HG03469 (cell line): ENCODE results near the gene GUCA1A.

ENCODE experiments used
- ATAC-seq: cut with Tn5 transposase; IDR thresholded peaks from one replicate; pipeline ENCODE4 v1.9.1; 2021; ENCODE audit warnings: mild to moderate bottlenecking, moderate library complexity, moderate number of reproducible peaks; ENCODE audit not compliant: unreplicated experiment

The GUCA1A gene

GRCh38 chr6:42173101-42173500 lies at the start of gene GUCA1A:
TSS of gene GUCA1A (plus strand) at chr6:42173364. CDS start at chr6:42173614, 250 bp downstream.
- no peak for ATAC-seq

DNA sequence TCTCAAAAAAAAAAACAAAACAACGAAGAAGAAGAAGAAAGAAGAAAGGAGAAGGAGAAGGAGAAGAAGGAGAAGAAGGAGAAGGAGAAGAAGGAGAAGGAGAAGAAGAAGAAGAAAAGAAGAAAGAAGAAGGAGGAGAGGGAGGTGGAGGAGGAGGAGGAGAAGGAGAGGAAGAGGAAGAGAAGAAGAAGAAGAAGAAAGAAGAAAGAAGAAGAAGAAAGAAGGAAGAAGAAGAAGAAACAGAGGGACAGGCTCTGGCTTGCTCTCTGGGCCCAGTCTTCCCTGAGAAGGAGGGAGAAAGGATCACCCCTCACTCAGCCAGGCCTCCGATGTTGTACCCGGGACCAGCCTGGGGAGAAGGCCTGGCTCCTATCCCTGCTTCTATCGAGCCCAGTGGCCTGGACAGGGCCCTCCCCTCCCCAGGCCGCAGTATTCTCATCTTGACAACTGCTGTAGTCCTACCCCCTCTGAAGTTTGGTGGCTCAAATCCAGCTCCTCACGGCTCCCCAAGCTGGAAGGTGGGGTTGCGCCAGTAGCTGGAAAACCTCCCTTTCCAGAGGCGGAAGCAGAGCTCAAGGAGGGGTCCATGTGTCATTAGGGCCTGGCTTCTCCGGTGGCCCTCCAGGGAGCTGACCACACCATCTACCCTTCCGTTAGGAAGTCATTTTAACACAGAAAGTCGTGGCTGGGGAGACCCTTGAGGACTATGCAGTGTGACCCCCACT lies 49.6 kb upstream of the GUCA1A start:
- ATAC-seq: no peak

DNA sequence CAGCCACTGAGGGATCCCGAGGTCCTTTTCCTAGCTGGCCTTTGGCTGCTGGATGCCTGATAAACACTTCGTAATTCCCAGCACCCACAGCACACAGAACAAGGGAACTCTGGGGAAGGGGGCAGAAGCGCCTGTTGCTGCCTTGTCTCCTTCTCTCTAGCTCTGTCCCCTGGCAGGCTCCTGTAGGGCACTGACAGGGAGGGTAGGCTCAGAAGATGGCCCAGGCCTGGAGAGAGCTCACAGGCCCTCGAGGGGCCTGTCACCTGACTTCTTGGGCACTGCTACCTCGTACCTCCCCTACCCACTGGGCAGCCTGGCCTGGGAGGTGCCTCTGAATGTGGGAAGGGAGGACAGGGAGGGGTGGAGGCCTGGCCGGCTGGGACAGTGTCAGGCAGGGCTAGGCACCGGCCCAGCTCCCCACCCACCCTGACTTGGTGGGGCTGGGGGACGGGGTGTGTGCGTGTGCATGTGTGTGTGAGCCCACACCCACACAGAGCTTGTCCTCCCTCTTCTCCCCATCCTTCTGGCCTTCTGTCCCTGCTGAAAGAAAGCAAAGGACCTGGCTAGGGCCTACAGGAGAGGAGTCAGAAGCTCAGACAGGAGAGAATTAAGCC lies 48.8 kb upstream of the GUCA1A start:
- ATAC-seq: no peak

- ATAC-seq: no peak
These were observed 47.9 kb upstream of the GUCA1A start for GRCh38 chr6:42125231-42125630.

DNA sequence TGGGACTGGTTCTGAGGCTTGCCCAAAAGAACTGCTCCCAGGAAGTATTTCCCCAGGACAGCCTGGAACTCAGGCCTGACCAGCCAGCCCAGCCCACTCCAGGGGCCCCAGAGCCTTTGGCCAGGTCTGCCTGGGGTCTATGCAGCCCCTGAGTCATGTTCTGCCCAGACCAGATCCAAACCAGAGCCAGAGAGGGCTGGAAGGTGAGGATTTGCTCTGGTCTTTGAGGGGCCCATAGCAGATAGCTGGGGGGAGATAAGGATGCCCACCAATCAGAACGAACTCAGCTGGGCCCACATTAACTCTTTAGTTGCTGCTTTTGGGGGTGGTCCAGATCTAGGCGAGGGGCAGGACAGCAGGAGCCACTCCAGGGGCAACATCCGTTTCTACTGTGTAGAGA lies 47.5 kb upstream of the GUCA1A start:
- no peak for ATAC-seq

- ATAC-seq: no peak
These were observed 44.5 kb upstream of the GUCA1A start for GRCh38 chr6:42128460-42129359.

- no peak for ATAC-seq
These were observed 43.8 kb upstream of the GUCA1A start for GRCh38 chr6:42129360-42129676.

- no peak for ATAC-seq
These were observed 41.6 kb upstream of the GUCA1A start for GRCh38 chr6:42131531-42131930.

- no peak for ATAC-seq
These were observed 39.2 kb upstream of the GUCA1A start for GRCh38 chr6:42133926-42134325.

DNA sequence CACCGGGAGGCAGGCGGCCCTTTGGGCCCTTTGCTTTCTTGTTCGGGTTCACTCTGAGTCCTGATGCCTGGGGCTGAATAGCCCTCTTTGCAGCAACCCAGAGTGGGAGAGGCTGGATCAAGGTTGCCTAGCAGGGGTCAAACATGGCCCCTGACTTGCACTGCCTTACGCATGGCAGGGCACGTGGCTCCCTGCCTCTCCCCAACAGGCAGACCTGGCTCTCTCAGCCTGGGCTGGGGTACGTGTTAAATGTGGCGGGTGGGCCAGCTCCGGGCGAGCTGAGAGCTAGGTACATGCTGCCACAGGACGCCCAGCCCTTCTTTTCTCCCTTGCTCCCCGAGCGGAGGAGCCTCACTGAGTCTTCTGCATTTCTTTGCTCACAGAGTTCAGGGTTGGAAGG lies 38.0 kb upstream of the GUCA1A start:
- no peak for ATAC-seq

DNA sequence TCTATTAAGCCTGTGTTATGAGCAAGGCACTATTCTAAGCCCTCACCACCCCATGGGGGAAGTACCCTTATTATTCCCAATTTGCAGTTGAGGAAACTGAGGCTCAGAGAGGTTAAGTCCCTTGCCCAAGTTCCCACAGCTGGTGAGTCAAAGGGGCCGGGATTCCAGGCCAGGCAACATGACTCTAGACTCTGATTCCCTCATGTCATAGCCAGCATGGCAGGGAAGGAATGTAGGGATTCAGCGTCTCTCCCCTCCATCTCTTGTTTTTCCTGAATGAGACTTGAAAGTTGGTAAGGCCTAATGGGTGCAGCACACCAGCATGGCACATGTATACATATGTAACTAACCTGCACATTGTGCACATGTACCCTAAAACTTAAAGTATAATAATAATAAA lies 37.4 kb upstream of the GUCA1A start:
- ATAC-seq: no peak

DNA sequence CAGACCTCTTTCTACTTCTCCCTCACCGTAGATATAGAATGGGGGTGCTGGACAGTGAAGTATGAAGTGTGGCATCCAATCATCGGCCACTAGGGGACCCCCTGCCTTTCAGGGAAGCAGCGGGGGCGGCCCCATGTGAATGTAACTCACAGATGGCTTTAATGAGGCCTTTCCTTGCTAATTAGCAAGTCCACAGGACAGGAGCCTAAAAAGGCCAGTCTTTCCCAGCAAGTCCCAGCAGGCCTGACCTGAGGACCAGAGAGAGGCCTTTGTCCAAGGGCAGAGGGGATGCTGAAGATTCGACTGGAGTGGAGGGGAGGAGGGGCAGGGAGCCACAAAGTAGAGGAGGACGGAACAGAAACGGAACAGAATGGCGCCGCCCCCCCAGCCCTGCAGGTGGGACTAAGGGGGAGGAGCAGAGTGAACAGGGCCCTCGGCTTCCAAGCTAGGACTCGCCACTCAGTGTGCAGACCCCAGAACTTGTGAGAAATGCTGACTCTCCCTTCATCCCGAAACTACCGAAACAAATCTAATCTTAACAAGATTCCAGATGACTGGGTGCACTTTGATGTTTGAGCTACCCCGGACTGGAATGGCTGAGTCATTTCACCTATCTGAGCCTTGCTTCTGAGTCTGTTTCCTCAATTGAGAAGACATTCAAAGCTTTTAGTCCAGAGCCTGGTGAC lies 36.5 kb upstream of the GUCA1A start:
- ATAC-seq: no peak

DNA sequence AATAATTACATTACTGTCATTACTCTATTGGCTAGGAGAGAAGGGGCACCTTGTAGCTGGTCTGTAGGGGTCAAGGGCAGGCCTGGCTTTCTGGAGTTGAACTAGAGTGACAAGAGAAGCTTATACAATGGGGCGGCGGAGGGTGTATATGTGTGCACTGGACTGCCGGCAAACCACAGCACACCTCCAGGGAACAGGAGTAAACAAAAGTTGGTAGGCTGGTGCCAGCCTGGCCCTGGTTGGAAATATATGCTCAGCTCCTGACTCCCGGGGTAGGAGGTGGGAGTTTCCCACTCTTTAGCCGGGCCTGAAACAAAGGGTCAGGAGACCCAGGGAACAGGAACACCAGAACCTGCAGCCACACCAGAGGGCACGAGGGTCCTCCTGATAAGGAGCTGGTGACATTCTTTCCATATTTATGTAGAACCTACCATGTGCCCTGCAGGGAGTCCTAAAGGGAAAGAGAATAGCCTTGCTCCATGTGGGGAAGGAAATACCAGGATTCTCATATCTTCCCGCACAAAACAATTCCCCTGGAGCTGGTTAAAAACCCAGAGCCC lies 35.9 kb upstream of the GUCA1A start:
- ATAC-seq: no peak

DNA sequence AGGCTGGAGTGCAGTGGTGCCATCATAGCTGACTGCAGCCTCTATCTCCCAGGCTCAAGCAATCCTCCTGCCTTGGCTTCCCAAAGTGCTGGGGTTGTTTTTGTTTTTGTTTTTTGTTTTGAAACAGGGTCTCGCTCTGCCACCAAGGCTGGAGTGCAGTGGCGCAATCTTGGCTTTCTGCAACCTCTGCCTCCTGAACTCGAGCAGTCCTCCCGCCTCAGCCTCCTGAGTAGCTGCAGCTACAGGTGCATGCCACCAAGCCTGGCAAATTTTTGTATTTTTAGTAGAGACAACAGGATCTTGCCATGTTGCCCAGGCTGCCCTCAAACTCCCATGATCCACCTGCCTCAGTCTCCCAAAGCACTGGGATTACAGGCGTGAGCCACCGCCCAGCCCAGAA lies 35.0 kb upstream of the GUCA1A start:
- ATAC-seq: no peak

DNA sequence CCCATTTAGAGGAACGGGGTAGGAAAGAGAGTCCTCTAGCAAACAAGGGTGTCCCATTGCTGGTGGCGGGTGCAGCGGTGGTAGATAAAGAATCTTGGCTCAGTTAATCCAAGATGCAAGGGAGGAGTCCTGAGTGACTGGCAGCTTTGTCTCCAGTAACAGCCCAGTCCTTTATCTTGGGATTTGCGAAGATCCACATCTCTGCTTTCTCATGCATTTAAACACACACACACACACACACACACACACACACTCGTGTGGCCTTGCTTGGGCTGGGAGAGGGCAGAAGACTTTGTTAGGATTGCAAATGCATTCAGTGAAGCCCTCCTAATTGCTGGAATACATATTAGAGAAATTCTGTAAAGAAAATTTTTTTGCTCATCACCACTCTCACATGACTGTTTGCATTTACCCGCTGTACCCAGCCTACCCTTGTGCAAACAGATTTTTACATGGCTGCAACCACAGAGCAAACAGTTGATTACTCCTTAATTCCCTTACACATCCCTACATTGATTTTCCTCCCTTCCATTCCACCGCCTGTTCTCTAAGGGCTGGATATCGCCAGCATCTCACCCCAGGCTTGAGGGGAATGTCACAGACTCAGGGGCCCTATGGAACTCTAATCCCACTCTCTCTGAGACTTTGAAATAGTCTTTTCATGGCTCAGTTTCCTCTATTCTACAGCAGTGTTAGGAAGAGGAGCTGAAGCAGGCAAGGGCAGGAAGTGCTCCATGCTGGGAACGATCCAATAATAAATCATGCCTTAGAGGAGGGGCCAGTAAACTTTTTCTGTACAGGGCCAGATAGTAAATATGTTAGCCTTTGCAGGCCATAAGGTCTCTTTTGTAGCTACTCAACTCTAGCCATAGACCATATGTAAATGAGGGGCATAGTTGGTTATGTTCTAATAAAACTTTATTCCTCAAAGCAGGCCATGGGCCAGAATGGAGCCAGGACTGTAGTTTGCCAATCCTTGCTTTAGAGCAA lies 34.2 kb upstream of the GUCA1A start:
- ATAC-seq: no peak

GRCh38 chr6:42140032-42140431 lies 33.1 kb upstream of the GUCA1A start:
- no peak for ATAC-seq

GRCh38 chr6:42140756-42141602 lies 32.2 kb upstream of the GUCA1A start:
- no peak for ATAC-seq

DNA sequence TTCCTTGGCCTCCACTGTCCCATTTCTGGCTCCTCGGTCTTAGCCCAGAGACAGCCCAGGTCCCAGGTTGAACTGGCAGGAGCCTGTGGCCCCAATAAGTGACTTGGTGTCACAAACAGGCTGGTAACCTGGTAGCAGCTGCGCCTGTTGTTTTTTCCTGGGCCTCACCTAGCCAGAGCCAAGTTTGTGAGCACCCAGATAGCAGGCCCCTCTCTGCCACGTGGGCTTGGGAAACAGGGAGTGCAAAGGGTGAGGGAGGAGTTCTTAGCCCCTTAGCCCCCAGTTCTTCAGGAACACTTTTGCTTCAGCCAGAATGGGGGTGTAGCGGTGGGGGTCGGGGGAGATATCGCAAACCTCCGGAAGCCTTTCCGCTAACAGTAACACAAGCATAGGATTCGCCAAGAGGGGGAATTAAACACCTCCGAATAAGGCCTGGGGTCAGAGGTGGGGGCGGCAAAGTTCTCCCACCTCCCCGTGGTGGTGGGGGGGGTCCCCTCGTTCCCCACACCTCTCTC lies 31.5 kb upstream of the GUCA1A start:
- no peak for ATAC-seq
